ENCODE results near the gene CELA3B.

The CELA3B gene

GRCh38 chr1:21951226-21951870 lies 25.5 kb upstream of the CELA3B start (continued):
- TF ChIP-seq TSHZ2 (CRISPR knock-in tag; IDR thresholded peaks at IDR 0.05) (no peak), OSR1 (CRISPR knock-in tag; IDR thresholded peaks at IDR 0.05) (no peak), GLIS3 (CRISPR knock-in tag; IDR thresholded peaks at IDR 0.05) (no peak)

GRCh38 chr1:21952786-21953520 lies 23.9 kb upstream of the CELA3B start:
- TF ChIP-seq TOX (CRISPR knock-in tag; IDR thresholded peaks at IDR 0.05; ENCODE audit: borderline replicate concordance), result no peak
- no peak for TF ChIP-seq ARNTL (CRISPR knock-in tag; IDR thresholded peaks at IDR 0.05; ENCODE audit: borderline replicate concordance, low read depth)
- TF ChIP-seq PATZ1 (CRISPR knock-in tag; IDR thresholded peaks at IDR 0.05; ENCODE audit: borderline replicate concordance), result no peak
- TF ChIP-seq CREB5 (CRISPR knock-in tag; IDR thresholded peaks at IDR 0.05; ENCODE audit: low read depth), result no peak
- TF ChIP-seq ZC3H10 (CRISPR knock-in tag; IDR thresholded peaks at IDR 0.05), result no peak
- TF ChIP-seq ZFP3 (CRISPR knock-in tag; IDR thresholded peaks at IDR 0.05), result no peak
- no peak for ATAC-seq

GRCh38 chr1:21955058-21955457 lies 21.8 kb upstream of the CELA3B start:
- ATAC-seq, result no peak
- no peak for TF ChIP-seq SNAI2 (CRISPR knock-in tag; IDR thresholded peaks at IDR 0.05)
- no peak for TF ChIP-seq PPARA (CRISPR knock-in tag; IDR thresholded peaks at IDR 0.05; ENCODE audit: borderline replicate concordance)
- no peak for TF ChIP-seq ZNF70 (CRISPR knock-in tag; IDR thresholded peaks at IDR 0.05)
- TF ChIP-seq CSDC2 (CRISPR knock-in tag; IDR thresholded peaks at IDR 0.05), result no peak
- TF ChIP-seq TSHZ2 (CRISPR knock-in tag; IDR thresholded peaks at IDR 0.05), result no peak
- TF ChIP-seq TOX (CRISPR knock-in tag; IDR thresholded peaks at IDR 0.05; ENCODE audit: borderline replicate concordance), result no peak
- no peak for TF ChIP-seq CSRNP3 (CRISPR knock-in tag; IDR thresholded peaks at IDR 0.05)
- no peak for TF ChIP-seq ZC3H10 (CRISPR knock-in tag; IDR thresholded peaks at IDR 0.05)
- TF ChIP-seq TCF4 (CRISPR knock-in tag; IDR thresholded peaks at IDR 0.05; ENCODE audit: borderline replicate concordance), result no peak
- TF ChIP-seq ZFP30 (CRISPR knock-in tag; IDR thresholded peaks at IDR 0.05), result no peak
- TF ChIP-seq ZFP3 (CRISPR knock-in tag; IDR thresholded peaks at IDR 0.05), result no peak
- TF ChIP-seq ZNF565 (CRISPR knock-in tag; conservative IDR thresholded peaks at IDR 0.05; ENCODE audit: low read depth), result no peak
- TF ChIP-seq OSR1 (CRISPR knock-in tag; IDR thresholded peaks at IDR 0.05), result no peak
- TF ChIP-seq ARNTL (CRISPR knock-in tag; IDR thresholded peaks at IDR 0.05; ENCODE audit: borderline replicate concordance, low read depth), result no peak
- no peak for TF ChIP-seq ZNF8 (CRISPR knock-in tag; IDR thresholded peaks at IDR 0.05)
- TF ChIP-seq RARB (CRISPR knock-in tag; IDR thresholded peaks at IDR 0.05), result no peak
- no peak for TF ChIP-seq CREB5 (CRISPR knock-in tag; IDR thresholded peaks at IDR 0.05; ENCODE audit: low read depth)
- no peak for TF ChIP-seq ESRRG (CRISPR knock-in tag; IDR thresholded peaks at IDR 0.05)
- TF ChIP-seq GLIS3 (CRISPR knock-in tag; IDR thresholded peaks at IDR 0.05), result no peak
- TF ChIP-seq BACH2 (CRISPR knock-in tag; IDR thresholded peaks at IDR 0.05; ENCODE audit: borderline replicate concordance), result no peak

Measured in SK-N-SH treated with all-trans-retinoic acid at 6 μM for 48 hours (cell line).